ENCODE data around the gene ACSM6. TPM values are rescaled to one million over a fixed set of nuclear protein-coding genes. Genes with fewer than 3 reads are reported as not detected.

ACSM6 gene
- polyA plus RNA-seq, 1 of the 3 experiments (the other 2 are of a cell fraction) = not detected

GRCh38 chr10:95246582-95247051, 52.6 kb downstream of the ACSM6 start (continued):
- TF ChIP-seq SIN3A (IDR thresholded peaks at IDR 0.05; ENCODE audit: borderline replicate concordance, low read depth, low read length) = no peak
- no peak for TF ChIP-seq TEAD4 (IDR thresholded peaks at IDR 0.05; ENCODE audit: borderline replicate concordance, insufficient read depth)
- no peak for TF ChIP-seq MEF2A (IDR thresholded peaks at IDR 0.05; ENCODE audit: borderline replicate concordance, low read depth)
- TF ChIP-seq FOXJ3 (CRISPR knock-in tag; IDR thresholded peaks at IDR 0.05) = no peak
- no peak for TF ChIP-seq FOXM1 (IDR thresholded peaks at IDR 0.05; ENCODE audit: low read depth)
- no peak; the same call in 1 of the 2 replicates for TF ChIP-seq MAX (IDR thresholded peaks at IDR 0.05; ENCODE audit: low read depth)
- no peak for TF ChIP-seq IRF3 (IDR thresholded peaks at IDR 0.05; ENCODE audit: low read depth, low read length)
- TF ChIP-seq GABPA (IDR thresholded peaks at IDR 0.05; ENCODE audit: low read depth) = no peak
- no peak for TF ChIP-seq NRF1 (IDR thresholded peaks at IDR 0.05; ENCODE audit: low read depth, low read length)
- no peak for TF ChIP-seq RFX5 (IDR thresholded peaks at IDR 0.05; ENCODE audit: low read length)
- TF ChIP-seq ZBTB33 (IDR thresholded peaks at IDR 0.05; ENCODE audit: borderline replicate concordance, low read depth) = no peak
- TF ChIP-seq USF1 (IDR thresholded peaks at IDR 0.05; ENCODE audit: borderline replicate concordance, low read depth) = 0 out of 2 replicates have a peak, but pooled peaks have one; percentile 28
- TF ChIP-seq YY1 (IDR thresholded peaks at IDR 0.05; ENCODE audit: low read depth) = no peak
- no peak for TF ChIP-seq CHD2 (IDR thresholded peaks at IDR 0.05; ENCODE audit: low read length, partially characterized antibody)
- peak; percentile 86 for TF ChIP-seq RAD21 (IDR thresholded peaks at IDR 0.05; ENCODE audit: low read length)
- TF ChIP-seq GATA2 (CRISPR knock-in tag; IDR thresholded peaks at IDR 0.05) = no peak
- no peak for TF ChIP-seq JUND (IDR thresholded peaks at IDR 0.05)
- TF ChIP-seq PBX3 (IDR thresholded peaks at IDR 0.05) = no peak
- no peak for TF ChIP-seq REST (IDR thresholded peaks at IDR 0.05; ENCODE audit: low read depth, low read length)
